HG03095 (cell line): Measurements from ENCODE around the gene SMIM35.

ENCODE experiments used
- ATAC-seq: cut with Tn5 transposase; IDR thresholded peaks from one replicate; pipeline ENCODE4 v1.9.1; 2021; ENCODE audit warnings: moderate library complexity; ENCODE audit not compliant: unreplicated experiment

The SMIM35 gene

GRCh38 chr11:118086913-118087768 is at the start of gene SMIM35:
TSS of gene SMIM35 (minus strand) at chr11:118086963. CDS start at chr11:118086757, 206 bp downstream.
- no peak for ATAC-seq

- no peak for ATAC-seq
Observed at GRCh38 chr11:118136341-118136740, 49.6 kb upstream of the SMIM35 start.

GRCh38 chr11:118135796-118136165 is 49.0 kb upstream of the SMIM35 start:
- no peak for ATAC-seq

GRCh38 chr11:118135051-118135795 is 48.5 kb upstream of the SMIM35 start:
- ATAC-seq = no peak

- ATAC-seq = no peak
Observed at GRCh38 chr11:118133816-118134215, 47.1 kb upstream of the SMIM35 start.

- no peak for ATAC-seq
Observed at GRCh38 chr11:118132385-118133151, 45.8 kb upstream of the SMIM35 start.

GRCh38 chr11:118129471-118130172 is 42.9 kb upstream of the SMIM35 start:
- ATAC-seq = no peak

- no peak for ATAC-seq
Observed at GRCh38 chr11:118128721-118129470, 42.1 kb upstream of the SMIM35 start.

- no peak for ATAC-seq
Observed at GRCh38 chr11:118128310-118128709, 41.5 kb upstream of the SMIM35 start.

- ATAC-seq = no peak
Observed at GRCh38 chr11:118126082-118126838, 39.5 kb upstream of the SMIM35 start.

GRCh38 chr11:118124929-118125535 is 38.3 kb upstream of the SMIM35 start:
- no peak for ATAC-seq

GRCh38 chr11:118120793-118121192 is 34.0 kb upstream of the SMIM35 start:
- ATAC-seq = no peak

- ATAC-seq = no peak
Observed at GRCh38 chr11:118117790-118118601, 31.2 kb upstream of the SMIM35 start.

- ATAC-seq = no peak
Observed at GRCh38 chr11:118115048-118115447, 28.3 kb upstream of the SMIM35 start.

GRCh38 chr11:118114266-118114665 is 27.5 kb upstream of the SMIM35 start:
- ATAC-seq = no peak

GRCh38 chr11:118112711-118113430 is 26.1 kb upstream of the SMIM35 start:
- ATAC-seq = no peak

GRCh38 chr11:118111744-118112035 is 24.9 kb upstream of the SMIM35 start:
- no peak for ATAC-seq
